WERI-Rb-1 (cell line): Measurements from ENCODE around the gene CRYGA.
A peak's percentile ranks its signal among the peaks of the same experiment; 100 is the strongest.

Experiments used
- DNase-seq: peaks from one replicate; pipeline ENCODE4 v3.0.0-alpha.2; 2020
- H3K27ac ChIP-seq: fragments of 250-450 bp; sonication (Bioruptor Pico); 2 replicates; pipeline ENCODE4 v1.5.1; 2020; ENCODE audit warnings: mild to moderate bottlenecking, moderate library complexity
- H3K27me3 ChIP-seq: fragments of 250-450 bp; sonication (Bioruptor Pico); 2 replicates; pipeline ENCODE4 v1.5.1; 2021; ENCODE audit warnings: mild to moderate bottlenecking, low read depth, moderate library complexity; ENCODE audit not compliant: insufficient read depth, severe bottlenecking
- H3K36me3 ChIP-seq: fragments of 250-450 bp; sonication (Bioruptor Pico); 2 replicates; pipeline ENCODE4 v1.5.1; 2020; ENCODE audit warnings: mild to moderate bottlenecking, moderate library complexity
- H3K4me3 ChIP-seq: 2 replicates; pipeline ENCODE4 v1.5.1; 2011; ENCODE audit warnings: low read depth, mild to moderate bottlenecking, control low read depth, low read length
- H3K9me3 ChIP-seq: fragments of 250-450 bp; sonication (Bioruptor Pico); 2 replicates; pipeline ENCODE4 v1.5.1; 2021; ENCODE audit warnings: mild to moderate bottlenecking, moderate library complexity; ENCODE audit not compliant: severe bottlenecking
- TF ChIP-seq, protein P1 (sequence below): IDR thresholded peaks from 2 replicates; pipeline ENCODE4 v1.5.1; 2011; ENCODE audit warnings: low read depth, mild to moderate bottlenecking, control low read depth, inconsistent platforms, low read length

The CRYGA gene

GRCh38 chr2:208175069-208175839 is 11.9 kb upstream of the CRYGA start:
- peak; percentile 86 for DNase-seq
- H3K36me3 ChIP-seq: no peaks in the 10 kb centered on the region
- no peaks in the 10 kb centered on the region for H3K9me3 ChIP-seq
- H3K27me3 ChIP-seq: no peaks in the 10 kb centered on the region
- TF ChIP-seq, protein P1, sequence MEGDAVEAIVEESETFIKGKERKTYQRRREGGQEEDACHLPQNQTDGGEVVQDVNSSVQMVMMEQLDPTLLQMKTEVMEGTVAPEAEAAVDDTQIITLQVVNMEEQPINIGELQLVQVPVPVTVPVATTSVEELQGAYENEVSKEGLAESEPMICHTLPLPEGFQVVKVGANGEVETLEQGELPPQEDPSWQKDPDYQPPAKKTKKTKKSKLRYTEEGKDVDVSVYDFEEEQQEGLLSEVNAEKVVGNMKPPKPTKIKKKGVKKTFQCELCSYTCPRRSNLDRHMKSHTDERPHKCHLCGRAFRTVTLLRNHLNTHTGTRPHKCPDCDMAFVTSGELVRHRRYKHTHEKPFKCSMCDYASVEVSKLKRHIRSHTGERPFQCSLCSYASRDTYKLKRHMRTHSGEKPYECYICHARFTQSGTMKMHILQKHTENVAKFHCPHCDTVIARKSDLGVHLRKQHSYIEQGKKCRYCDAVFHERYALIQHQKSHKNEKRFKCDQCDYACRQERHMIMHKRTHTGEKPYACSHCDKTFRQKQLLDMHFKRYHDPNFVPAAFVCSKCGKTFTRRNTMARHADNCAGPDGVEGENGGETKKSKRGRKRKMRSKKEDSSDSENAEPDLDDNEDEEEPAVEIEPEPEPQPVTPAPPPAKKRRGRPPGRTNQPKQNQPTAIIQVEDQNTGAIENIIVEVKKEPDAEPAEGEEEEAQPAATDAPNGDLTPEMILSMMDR: peak; percentile 88
- no peak overlapping the region for H3K27ac ChIP-seq
- peak overlapping the region; percentile 14; the same call in 1 of the 2 replicates for H3K4me3 ChIP-seq

DNA sequence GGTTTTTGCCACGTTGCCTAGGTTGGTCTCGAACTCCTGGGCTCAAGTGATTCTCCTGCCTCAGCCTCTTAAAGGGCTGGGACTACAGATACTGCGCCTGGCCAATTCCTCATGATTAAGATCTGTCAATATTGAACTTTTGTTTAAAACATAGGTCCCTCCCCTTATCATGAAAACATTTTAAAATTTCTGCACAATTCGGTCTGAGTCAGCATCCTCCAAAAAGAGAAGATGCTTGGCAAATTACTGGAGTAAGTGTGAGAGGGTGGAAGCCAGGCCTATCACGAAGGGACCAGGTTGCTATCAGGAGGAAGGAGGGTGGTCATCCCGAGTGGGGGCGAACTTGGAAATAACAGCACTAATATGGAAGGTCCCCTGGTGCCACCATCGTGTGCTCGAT is 10.8 kb upstream of the CRYGA start:
- H3K27ac ChIP-seq: no peak overlapping the region
- no peaks in the 10 kb centered on the region for H3K36me3 ChIP-seq
- no peaks in the 10 kb centered on the region for H3K9me3 ChIP-seq
- TF ChIP-seq, protein P1: no peak
- DNase-seq: no peak
- no peaks in the 10 kb centered on the region for H3K27me3 ChIP-seq
- no peak overlapping the region for H3K4me3 ChIP-seq

DNA sequence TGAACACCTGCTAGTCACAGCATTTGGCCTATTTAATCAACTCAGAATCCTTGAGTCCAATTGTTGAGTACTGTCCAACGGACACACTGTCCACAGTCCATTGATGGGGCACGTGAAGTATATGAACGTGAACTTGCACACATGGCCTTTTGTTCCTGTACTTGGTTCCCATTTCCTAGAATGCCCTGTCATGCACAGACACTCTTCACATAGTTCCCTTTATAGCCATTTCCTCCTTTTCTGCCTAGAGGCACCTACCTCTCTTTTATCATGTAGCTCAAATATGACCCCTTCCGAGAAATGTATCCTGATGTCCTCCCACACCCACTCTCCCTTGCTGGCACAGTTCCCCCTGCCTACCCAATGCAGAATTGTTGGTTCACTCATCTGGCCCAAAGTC is 8.7 kb upstream of the CRYGA start:
- no peak overlapping the region for H3K27ac ChIP-seq
- no peak for DNase-seq
- H3K4me3 ChIP-seq: no peak overlapping the region
- no peaks in the 10 kb centered on the region for H3K36me3 ChIP-seq
- H3K27me3 ChIP-seq: no peaks in the 10 kb centered on the region
- TF ChIP-seq, protein P1: no peak
- H3K9me3 ChIP-seq: no peaks in the 10 kb centered on the region

GRCh38 chr2:208164951-208165755 is 1.8 kb upstream of the CRYGA start:
- TF ChIP-seq, protein P1: no peak
- no peaks in the 10 kb centered on the region for H3K27me3 ChIP-seq
- no peak overlapping the region for H3K27ac ChIP-seq
- no peaks in the 10 kb centered on the region for H3K9me3 ChIP-seq
- H3K4me3 ChIP-seq: no peak overlapping the region
- H3K36me3 ChIP-seq: no peaks in the 10 kb centered on the region
- DNase-seq: no peak

DNA sequence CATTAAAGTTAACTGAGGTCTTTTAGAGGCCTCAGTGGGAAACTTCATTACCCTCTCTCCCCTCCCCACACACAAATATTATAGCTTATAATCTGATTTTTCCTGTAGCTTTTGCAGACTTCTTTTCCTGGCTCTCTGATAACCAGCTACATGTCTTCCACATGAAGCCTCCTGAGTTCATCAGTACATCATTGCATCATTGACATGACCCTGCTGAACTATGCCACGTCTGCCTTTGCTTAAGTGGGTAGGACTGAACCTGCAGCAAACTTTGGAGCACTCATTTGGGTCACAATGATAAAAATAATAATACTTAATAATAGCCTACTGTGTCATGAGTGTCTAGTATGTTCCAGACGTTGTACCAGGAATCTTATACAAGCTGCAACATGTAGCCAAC is 7.0 kb downstream of the CRYGA start:
- no peak for DNase-seq
- Histone ChIP-seq H3K36me3 (no peaks in the 10 kb centered on the region), H3K27me3 (no peaks in the 10 kb centered on the region), H3K27ac (no peak overlapping the region), H3K4me3 (no peak overlapping the region), H3K9me3 (no peaks in the 10 kb centered on the region)
- TF ChIP-seq, protein P1: no peak
